SK-N-DZ (cell line): Measurements from ENCODE around the gene SH3PXD2B.
"Not testable (repeated sequence)": the region's sequence is repeated elsewhere in the genome, so short reads cannot be mapped to it uniquely, and the experiment has no call there.

Experiments
- DNase-seq: peaks from one replicate; pipeline ENCODE4 v3.0.0-alpha.2; 2015; ENCODE audit warnings: low spot score

The SH3PXD2B gene

DNA sequence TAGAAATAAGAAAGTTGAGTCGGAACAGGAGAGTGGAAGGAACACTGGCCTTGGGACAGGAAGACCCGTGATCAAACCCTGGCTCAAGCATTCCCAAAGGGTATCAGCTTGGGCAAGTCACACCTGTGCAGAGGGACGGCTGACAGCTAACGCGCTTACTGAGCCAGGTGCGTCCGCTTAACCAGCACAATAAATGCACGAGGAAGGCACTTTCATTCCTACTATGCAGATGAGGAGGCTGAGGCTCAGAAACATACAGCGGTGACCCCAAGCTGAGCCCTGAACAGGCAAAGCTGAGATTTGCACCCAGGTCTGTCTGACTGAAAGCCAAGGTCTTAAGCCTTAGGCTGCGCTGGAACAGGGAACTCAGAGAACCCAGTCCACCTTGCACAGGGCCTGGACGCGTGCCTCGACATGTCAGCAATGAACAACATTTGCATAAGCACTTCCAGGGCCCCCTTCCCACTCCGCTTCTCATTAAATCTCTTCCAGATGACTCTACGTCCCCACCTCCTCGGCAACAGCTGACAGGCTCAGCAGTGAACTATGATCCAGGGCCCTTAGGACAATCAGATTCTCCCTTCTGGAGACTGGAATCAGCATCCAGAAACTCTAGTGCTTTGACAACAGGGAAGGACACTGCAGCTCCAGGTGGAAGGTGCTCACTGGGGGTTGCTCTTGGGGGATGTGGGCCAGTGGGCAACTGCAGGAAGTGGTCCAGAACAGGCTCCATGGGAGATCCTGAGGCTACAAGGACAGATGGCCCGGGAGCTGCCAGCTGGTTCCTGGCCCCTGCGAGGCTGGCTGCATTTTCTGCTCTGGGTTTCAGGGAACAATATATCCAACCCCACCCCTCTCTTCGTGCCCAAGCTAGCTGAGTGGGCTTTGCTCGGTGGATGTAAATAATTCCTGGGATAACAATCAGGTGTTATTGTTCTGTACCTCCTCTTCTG is 35.2 kb downstream of the SH3PXD2B start:
- no peak for DNase-seq

DNA sequence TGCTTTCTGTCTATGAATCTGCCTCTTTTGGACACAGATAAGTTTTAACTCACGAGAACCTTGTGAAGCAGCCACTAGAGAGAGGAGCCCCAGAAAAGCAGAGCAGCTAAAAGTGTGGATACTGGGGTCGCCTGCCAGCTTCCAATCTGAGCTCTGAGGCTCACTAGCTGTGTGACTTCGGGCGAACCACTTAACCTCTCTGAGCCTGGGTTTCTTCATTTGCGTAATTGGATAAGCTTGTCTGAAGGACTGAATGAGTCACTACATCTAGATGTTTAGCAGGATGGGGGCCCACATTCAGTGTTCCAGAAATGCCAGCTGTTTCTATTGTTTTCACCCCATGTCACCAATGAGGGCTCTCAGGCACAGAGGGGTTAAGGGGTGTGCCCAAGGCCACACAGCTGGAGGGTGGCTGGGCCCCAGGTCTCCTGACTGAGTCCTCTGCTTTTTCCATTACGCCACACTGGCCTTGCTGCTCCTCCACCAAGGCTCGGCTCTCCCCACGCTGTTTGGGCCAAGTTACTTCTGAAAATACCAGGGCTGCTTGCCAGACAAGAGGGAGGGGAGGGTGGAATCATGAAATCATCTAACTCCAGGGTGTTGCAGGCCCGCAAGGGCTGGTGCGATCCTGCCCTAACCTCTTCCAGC is 36.2 kb downstream of the SH3PXD2B start:
- DNase-seq, result no peak

DNA sequence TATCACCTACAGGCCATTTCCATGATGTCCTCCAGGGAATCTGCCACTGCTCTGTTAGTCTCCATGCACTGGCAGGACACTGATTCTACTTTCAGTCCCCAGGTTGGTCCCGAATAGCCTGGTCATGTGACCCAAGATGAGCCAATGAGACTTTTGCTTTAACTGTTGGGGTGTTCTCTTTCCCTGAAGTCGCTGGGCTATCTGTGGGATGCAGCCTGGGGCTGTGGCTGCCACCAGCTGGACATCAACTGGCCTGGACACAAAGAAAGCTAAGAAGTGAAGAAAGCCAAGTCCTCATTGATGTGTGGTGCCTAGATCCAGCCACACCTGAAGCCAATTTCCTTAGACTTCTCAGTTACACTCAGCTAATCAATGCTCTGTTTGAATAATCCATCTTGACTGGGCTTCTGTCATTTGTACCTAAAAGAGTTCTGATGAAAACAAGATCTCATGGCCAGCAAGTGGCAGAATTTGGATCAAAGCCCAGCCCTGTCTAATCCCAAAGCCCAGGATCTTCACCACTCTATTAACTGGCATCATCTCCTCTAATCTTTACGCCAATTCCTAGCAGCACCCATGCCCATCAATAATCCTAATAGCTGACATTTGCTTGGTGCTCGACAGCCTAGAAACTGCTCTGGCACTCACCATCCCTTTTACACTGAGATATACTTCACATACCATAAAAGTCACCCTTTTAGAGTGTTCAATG is 37.0 kb downstream of the SH3PXD2B start:
- no peak for DNase-seq

DNA sequence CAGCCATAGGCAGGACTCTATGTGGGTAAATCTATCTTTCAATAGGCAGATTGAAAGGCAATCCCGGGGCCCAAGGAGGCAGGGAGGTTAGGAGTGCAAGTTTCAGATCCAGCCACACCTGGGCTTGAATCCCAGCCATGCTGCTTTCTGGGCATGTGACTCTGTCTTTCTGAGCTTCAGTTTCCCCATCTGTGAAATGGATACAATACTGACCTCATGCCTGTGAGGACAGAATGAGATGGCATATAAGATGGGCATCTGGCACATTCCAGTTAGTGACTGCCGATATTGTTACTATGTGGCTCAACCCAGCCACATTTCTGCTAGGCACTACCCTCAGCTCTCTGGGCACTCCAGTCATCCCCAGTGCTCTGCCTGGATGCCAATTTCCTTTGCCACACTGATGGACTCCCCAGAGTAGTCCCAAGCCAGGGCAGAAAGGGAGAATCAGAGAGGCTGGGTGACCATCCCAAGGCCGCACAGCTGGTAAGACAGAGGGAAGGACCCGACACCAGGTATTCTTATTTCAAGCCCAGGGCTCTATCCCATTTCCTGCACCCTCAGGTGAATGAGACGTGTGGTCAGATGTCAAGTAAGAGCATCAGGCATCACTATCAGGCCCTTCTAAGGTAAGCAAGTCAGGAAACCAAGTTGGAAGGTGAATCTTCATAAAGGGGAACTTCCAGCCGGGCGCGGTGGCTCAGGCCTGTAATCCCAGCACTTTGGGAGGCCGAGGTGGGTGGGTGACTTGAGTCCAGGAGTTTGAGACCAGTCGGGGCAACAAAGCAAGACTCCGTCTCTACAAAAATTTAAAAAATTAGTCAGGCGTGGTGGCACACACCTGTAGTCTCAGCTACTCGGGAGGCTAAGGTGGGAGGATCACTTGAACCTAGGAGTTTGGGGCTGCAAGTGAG is 38.7 kb downstream of the SH3PXD2B start:
- DNase-seq, result no peak

DNA sequence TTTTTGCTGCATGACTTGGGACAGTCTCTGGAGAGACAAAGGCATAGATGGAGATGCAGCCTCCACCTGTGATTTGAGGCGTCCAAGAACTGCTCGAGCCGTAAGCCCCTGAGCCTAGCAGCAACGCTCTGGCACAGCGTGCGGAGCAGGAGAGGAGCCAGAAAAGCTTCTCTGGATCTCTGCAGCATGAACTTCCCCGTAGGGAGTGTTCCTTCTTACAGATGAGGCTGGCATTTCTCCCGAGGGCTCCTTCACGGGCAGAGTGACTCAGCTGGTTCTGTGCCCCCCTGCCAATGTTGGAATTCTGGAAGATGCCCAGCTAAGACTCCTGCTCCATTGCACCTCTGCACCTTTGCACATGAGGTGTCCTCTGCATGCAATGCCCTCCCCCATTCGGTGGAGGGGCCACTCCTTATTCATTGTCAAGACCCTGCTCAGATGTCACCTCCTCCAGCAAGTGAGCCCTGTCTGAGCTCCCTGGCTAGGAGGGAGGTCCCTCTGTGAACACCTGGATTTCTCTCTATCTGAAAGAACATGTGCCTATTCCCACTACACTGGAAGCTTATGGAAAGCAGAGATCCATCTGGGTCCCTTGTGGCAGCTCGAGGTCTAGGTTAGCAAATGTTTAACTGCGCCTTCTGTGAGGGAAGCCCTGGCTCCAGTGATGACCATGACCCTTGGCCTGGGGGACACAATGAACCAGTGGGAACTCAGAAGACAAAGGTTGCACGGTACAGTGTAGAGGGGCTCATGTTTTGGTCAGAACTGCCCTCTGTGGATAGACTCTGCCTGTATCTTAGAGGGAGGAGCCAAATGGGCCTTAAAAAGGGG is 39.6 kb downstream of the SH3PXD2B start:
- DNase-seq, result no peak

DNA sequence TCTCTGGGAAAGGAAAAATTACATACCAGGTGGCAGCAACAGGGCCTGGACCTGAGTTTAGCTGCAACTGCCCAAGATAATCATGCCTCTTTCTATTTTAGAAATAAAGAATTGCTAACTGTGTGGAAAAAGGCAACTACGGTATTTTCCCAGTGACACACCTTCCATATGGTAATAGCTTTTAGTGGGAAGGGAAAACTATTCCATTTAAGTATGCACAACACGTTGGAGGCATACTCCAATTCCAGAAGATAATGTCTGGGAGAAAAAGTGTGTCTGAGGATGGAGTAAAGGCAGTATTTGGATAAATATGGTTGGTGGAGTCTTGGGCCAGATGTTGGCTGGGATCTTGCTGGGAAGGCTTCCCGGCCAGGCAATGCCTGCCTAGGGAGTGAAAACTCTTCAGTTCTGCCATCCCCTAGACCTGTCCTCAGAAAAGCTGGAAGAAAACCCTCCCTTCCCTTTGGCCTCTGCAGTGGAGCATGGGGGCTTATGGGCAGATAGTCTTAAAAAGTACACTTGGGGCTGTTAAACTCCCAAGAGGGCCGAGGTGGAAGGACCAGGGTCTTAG is 40.6 kb downstream of the SH3PXD2B start:
- no peak for DNase-seq

DNA sequence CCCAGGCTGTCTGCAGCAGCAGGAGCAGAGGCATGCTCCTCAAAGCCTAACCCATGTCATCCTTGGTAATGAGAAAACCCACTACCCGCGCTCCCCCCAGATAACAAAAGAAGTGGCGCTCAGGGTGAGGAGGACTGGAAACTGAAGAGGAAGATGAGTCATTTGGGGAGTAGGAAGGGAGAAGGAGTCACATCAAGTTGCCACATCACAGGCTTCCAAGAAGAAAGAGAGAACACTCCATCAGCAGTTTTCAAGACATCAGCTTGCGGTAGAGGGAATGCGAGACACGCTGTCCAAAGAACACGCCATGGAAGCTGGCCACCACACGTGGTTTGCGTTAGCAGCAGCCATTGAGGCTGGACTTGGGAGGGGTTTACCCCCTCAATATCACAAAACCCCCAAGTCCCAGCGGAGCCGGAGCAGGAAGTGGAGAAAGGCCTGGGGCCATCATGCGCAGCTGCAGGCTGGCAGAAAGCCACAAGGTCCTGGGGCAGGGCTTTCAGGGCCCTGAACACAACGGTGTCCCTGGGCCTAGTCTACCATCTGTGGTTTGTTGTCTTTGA is 41.5 kb downstream of the SH3PXD2B start:
- no peak for DNase-seq

DNA sequence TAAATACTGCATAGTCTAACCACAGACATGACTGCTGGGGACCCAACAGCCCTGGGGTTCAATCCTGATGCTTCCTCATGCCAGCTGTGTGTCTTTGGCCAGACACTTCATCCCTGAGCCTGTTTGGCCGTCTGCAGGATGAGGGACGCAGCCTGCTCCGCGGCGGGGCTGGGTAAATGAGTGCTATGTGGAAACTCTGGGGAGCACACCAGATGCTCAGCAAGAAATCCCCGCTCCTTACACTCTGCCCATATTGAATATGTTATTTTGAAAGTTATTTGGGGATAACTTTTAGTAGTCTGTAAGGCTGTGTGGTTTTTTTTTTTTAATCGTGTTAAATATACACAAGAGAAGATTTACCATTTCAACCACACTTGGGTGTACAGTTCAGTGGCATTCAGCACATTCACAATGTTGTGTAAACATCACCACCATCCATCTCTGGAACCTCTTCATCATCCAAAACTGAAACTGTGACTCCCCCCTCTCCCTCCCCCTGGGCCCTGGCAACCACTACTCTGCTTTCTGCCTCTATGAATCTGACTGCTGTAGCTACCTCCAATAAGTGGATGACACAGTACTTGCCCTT is 42.7 kb downstream of the SH3PXD2B start:
- no peak for DNase-seq

DNA sequence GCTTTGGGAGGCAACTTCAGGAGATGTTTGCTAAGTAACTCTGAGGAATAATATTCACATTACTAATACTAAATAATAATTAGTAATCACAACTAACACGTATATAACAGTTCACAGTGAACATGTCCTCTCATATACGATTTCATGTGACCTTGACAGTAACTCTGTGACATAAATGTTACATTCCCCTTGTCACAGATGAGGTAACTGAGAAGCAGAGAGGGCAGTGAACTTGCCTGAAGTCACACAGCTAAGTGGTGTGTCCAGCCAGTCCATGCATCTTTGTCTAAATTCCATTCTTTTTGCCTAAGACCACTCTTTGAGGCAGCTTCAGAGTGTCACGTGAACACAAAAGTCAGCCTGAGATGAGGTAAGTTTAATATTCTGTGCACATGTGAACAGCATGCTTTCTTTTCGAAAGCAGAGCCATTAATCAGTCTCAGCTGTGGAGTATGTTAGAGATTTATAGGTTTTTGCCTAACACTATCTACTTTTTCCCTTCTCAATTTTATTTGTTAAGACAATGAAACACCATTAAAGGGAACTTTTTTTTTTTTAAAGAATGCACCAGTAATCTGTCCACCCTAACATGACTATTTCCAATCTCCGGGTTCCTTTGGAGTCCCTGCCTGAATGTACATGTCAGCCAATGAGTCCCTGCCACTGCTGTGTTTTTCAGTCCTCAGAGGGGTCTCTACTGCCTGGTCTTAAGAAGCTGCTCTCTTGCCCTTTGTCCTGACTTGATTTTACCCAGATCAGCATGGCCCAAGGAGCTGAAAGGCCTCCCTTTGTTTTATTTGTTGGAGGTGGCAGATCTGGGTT is 43.5 kb downstream of the SH3PXD2B start:
- no peak for DNase-seq

DNA sequence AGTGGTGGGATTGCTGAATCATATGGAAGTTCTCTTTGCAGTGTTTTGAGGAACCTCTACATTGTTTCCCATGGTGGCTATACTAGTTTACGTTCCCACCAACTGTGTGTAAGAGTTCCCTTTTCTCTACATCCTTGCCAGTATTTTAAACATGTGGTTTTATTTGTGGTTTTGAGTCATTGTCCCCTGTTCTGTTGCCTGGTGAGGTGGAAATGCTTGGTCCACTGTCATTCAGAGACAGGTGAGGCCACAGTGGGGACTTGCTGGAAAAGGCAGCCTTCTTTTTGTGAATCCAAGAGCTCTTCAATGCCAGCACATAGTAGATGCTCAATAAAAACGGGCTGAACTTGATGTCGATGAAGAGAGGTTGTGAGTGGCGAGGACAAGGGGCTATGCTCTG is 44.2 kb downstream of the SH3PXD2B start:
- DNase-seq, result no peak

DNA sequence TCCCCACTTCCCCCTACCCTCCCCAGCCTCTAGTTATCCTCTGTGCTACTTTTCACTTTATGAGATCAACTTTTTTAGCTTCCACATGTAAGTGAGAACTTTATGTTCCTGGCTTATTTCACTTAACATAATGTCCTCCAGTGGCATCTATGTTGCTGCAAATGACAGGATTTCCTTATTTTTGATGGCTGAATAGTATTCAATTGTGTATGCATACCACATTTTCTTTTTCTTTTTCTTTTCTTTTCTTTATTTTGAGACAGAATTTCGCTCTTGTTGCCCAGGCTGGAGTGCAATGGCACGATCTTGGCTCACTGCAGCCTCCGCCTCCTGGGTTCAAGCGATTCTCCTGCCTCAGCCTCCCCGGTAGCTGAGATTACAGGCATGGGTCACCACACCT is 44.8 kb downstream of the SH3PXD2B start:
- DNase-seq, result not testable (repeated sequence)

DNA sequence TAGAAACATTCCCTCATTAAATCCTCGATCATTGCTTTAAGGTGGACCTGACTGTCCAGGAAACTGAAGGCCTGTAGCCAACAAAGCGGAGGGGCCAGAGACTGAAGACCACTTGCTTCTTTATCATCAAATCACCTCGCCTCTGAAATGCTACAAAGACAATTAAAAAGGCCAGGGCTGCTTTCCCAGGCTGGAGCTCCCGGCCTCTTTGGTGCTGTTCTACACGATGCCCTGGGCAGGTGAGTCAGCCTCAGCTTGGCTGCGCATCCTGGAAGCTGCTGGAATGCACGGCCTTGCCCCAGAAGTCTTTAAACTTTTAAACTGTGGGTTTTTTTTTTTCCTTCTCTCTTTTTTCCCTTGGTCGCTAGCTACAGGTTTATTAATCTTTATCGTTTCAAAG is 46.5 kb downstream of the SH3PXD2B start:
- DNase-seq, result no peak

DNA sequence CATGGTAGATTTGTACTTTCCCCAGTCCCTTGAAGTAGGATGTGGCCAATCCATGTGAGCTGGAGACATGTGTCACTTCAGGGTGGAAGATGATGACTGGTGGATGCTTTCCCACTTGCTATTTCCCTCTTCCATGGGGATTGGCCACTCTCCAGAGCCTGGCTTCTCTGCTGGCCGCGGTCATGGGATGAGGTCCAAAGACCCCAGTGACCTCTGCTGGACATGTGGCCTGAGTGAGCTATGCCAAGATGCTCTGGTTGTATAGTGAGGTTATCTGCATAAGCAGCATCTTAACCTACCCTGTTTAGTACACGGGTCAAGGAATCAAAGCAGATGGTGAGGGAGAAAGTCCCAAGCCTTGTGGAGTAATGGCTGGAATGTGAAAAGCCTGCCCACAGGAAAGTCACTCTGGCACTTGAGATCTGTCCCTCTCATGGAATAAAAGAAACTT is 47.1 kb downstream of the SH3PXD2B start:
- DNase-seq, result no peak

DNA sequence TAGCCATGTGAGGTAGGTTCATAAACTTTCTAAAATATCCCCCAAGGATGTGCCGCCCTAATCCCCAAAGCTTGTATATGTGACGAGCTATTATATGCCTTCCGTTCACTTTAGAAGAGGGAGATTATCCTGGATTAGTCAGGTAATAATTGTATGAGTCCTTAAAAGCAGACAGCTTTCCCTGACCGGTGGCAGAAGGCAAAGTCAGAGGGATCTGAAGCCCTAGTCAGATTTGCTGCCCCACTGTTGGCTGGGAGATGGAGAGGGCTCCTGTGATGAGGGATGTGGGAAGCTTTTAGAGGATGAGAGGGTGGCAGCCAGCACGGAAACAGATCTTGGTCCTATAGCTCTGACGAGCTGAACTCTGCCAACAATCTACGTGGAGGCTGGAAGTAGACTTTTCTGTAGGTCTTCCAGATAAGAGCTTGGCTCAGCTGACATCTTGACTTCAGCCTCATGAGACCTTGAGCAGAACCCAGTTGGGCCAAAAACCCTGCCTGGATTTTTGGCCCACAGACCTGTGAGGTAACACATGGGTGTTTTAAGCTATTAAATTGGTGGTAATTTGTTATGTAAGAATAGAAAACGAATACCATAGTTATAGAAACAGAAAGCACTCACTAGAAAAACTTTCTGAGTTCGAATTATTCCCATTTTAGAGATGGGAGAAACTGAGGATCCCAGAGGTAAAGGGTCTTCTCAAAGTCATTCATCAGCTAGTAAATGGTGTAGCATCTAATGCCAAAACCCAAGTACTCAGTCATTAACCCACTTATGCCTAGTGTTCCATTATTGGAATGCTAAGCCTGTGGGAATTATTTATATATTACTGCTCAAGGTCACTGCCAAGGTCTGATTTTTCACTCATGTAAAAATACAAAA is 48.9 kb downstream of the SH3PXD2B start:
- no peak for DNase-seq

DNA sequence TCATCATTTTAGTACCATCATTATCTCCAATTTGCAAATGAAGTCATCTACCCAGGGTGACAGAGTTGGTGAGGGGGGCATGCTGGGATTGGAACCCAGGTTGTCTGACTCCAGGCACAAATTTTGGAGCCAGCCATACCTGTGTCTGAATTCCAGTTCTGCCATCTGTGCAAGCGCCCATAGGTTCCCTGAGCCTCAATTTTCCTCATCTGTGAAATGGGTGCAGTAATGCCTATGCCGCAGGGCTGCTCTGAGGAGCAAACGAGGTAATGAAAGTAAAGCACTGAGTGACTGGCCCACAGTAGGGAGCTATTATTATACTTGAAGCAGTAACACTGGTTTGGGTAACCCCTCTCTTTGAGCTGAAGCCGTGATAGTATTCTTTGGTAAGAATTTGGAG is 49.6 kb downstream of the SH3PXD2B start:
- DNase-seq, result no peak

DNA sequence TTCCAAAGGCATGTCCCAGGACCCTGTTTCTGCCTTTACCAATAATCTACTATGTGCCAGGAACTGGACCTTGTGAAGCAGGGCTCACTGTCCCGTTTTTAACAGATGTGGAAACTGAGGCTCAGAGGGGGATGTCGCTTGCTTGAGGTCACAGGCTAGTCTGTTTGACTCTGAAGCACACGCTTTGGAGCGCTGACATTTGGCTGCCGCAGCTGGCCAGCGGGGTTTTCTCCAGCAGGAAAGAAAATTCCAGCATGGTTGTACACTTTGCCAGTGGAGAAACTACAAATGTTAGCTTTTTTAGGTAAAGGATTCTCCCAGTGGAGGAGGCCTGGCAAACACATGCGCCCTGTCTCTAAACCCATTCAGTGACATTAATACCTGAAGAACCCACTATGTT is 50.5 kb downstream of the SH3PXD2B start:
- no peak for DNase-seq

DNA sequence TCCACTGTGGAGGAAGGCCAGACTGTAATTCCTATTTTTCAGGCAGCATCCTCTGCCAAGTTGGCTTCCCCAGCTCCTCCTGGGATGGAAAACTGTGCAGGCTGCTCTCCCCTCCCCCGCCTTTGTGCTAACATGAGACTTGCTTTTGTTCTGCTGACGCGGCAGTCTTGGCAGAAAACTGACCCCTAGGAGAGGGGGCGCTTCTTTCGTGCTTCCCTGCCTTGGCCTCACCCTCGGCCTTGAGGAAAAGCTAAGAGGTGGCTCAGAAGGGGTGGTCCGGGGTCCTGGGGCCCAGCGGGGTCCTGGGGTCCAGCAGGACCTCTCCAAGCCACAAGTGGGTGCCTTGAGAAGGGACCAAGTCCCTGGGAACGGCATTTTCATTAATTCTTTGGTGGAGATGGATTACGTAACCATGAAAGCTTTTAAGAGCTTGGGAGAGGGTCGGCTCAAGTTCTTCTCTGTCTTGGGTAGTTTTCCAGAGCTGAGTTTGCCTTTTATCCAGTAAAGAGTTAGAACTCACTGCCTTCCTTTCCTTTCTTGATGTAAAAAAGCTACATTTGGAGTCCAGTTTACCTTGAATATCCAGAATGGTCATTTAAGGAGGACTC is 51.0 kb downstream of the SH3PXD2B start:
- DNase-seq, result no peak
